Ovary (tissue), 9 donors: ENCODE measurements around the gene ADARB2. TPM values are rescaled to one million over a fixed set of nuclear protein-coding genes. Genes with fewer than 3 reads are reported as not detected.
"Not testable (repeated sequence)": the region's sequence is repeated elsewhere in the genome, so short reads cannot be mapped to it uniquely, and the experiment has no call there.

Experiments used
- DNase-seq, 5 donors: peaks; one replicate each; pipeline ENCODE4 v3.0.0-alpha.2; 2019 to 2020
- H3K27ac ChIP-seq, 2 donors: fragments of 200-600 bp; one replicate each; pipeline versions ENCODE4 v1.5.1 to v1.8.0; 2019 to 2022
- H3K27me3 ChIP-seq: fragments of 200-600 bp; one replicate; pipeline ENCODE4 v1.8.0; 2022
- H3K36me3 ChIP-seq: fragments of 200-600 bp; sonication (generic); one replicate; pipeline ENCODE4 v1.5.1; 2019
- H3K4me1 ChIP-seq: one replicate; pipeline ENCODE4 v1.8.1; 2013; ENCODE audit warnings: mild to moderate bottlenecking, moderate library complexity; ENCODE audit not compliant: insufficient read depth
- H3K4me3 ChIP-seq: fragments of 200-600 bp; sonication (generic); one replicate; pipeline ENCODE4 v1.5.1; 2017
- H3K9me3 ChIP-seq, 2 donors: fragments of 200-600 bp in 1 of 2; sonication (generic) in 1 of 2; one replicate each; pipeline versions ENCODE4 v1.5.1 to v1.8.1; 2013 to 2019; ENCODE audit warnings: mild to moderate bottlenecking in 1 of 2, moderate library complexity in 1 of 2
- EP300 ChIP-seq: sonication (generic); formaldehyde crosslinking; IDR thresholded peaks from one replicate; pipeline ENCODE4 v1.6.1; 2017; ENCODE audit warnings: antibody characterized with exemption
- POLR2A ChIP-seq: fragments of 450-650 bp; IDR thresholded peaks from one replicate; pipeline ENCODE4 v1.6.1; 2017; ENCODE audit warnings: antibody characterized with exemption, mild to moderate bottlenecking, moderate library complexity
- WGBS, 3 donors: extraction: QIAGEN DNeasy Blood & Tissue Kit in 1 of 3; methylation state at CpG; one replicate each; pipeline versions ENCODE4 v1.1.5 to v1.1.7; 2013 to 2017; 5-methylcytosine and 5-hydroxymethylcytosine counted together
- intact Hi-C, 4 donors: fragments of 100-400 bp; cut with DNase I; formaldehyde crosslinking; loops; one replicate each; pipeline versions ENCODE4 v1.11.0 to v1.15.1; 2022 to 2023
- polyA plus RNA-seq, 2 donors: library from polyadenylated mRNA; stranded (reverse); fragments of 200-250 nt in 1 of 2; fragments of 350-450 nt in 1 of 2; fragmentation: Illumina TruSeq in 1 of 2; extraction: RNeasy Lipid Tissue Mini Kit (QIAGEN cat#74804) in 1 of 2; gene quantifications; one replicate each; pipeline ENCODE4 v1.2.3, GENCODE V29; 2013 to 2014
- total RNA-seq, 7 donors: library from RNA; depleted of rRNA in 2 of 7; stranded (reverse); fragments of >200 nt in 2 of 7; fragmentation: NEBNext Ultra II Directional in 3 of 7; extraction: Animal tissue kit (Norgen Biotek cat#: 25700) in 3 of 7; gene quantifications; one replicate each; pipeline versions ENCODE4 v1.1.0 to v1.2.4, GENCODE V29; 2016 to 2023
- TF ChIP-seq, protein P1 (sequence below), 3 donors: fragments of 450-650 bp in 2 of 3; fragments of 200-600 bp in 1 of 3; IDR thresholded peaks; one replicate each; pipeline versions ENCODE4 v1.5.1 to v1.8.0; 2016 to 2022; ENCODE audit warnings: antibody characterized with exemption in 3 of 3, mild to moderate bottlenecking in 1 of 3
- donor health status: DM: no; HTN: no; CAD: no; lungs with moderate emphysema.
- donor health status: DM: no; HTN: no; CAD: no.
- donor health status: Bipolar disorder and iron deficiency.
- donor health status: DM: yes; HTN: yes; CAD: no.
- donor health status: DM: no; HTN: no; CAD: no.
- donor health status: DM: yes; HTN: yes; CAD: no.

The ADARB2 gene
- total and polyA plus RNA-seq, 9 donors: 0.12 to 2.0 (median 0.36) TPM; not detected in 2

DNA sequence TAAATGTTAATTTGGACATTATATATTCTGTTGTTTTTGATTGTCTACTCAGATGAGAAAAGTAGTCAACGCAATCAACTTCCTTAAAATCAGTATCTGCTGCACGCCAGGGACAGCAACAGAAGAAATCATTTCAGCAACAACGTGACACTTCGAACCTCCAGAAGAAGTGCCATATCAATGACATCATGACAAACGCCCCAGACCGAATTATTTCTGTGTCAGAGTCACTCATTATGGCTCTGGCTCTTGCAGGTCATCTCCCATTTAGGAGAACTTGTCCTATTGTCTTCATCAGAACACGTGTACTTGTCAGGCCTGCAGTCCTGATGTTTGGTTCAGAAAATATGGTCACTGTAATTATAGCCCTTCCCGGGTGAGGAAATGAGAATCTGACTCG lies 276.3 kb downstream of the ADARB2 start:
- Histone ChIP-seq H3K4me3 (no peak overlapping the region), H3K27me3 (no peaks in the 10 kb centered on the region), H3K9me3 (no peaks in the 10 kb centered on the region), H3K4me1 (no peaks in the 10 kb centered on the region), H3K27ac (no peak overlapping the region), H3K36me3 (no peaks in the 10 kb centered on the region)
- 49 to 52% (median 52%) methylated on average over 9 of the region's 9 CpGs for WGBS, 3 donors
- intact Hi-C loops: no loop called here
- DNase-seq: no peak
- no peak for TF ChIP-seq POLR2A
- no peak for TF ChIP-seq EP300
- TF ChIP-seq, protein P1, sequence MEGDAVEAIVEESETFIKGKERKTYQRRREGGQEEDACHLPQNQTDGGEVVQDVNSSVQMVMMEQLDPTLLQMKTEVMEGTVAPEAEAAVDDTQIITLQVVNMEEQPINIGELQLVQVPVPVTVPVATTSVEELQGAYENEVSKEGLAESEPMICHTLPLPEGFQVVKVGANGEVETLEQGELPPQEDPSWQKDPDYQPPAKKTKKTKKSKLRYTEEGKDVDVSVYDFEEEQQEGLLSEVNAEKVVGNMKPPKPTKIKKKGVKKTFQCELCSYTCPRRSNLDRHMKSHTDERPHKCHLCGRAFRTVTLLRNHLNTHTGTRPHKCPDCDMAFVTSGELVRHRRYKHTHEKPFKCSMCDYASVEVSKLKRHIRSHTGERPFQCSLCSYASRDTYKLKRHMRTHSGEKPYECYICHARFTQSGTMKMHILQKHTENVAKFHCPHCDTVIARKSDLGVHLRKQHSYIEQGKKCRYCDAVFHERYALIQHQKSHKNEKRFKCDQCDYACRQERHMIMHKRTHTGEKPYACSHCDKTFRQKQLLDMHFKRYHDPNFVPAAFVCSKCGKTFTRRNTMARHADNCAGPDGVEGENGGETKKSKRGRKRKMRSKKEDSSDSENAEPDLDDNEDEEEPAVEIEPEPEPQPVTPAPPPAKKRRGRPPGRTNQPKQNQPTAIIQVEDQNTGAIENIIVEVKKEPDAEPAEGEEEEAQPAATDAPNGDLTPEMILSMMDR (IDR thresholded peaks at IDR 0.05): no peak

DNA sequence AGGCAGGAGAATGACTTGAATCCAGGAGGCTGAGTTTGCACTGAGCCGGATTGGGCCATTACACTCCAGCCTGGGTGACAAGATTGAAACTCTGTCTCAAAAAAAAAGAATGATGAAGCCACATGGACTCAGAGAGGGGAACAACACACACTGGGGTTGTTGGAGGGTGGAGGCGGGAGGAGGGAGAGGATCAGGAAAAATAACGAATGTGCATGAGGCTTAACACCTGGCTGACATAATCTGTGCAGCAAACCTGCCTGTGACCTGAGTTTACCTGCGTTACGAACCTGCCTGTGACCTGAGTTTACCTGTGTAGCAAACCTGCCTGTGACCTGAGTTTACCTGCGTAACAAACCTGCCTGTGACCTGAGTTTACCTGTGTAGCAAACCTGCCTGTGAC lies 277.7 kb downstream of the ADARB2 start:
- DNase-seq, H3K27me3 ChIP-seq, H3K4me1 ChIP-seq, H3K4me3 ChIP-seq, H3K9me3 ChIP-seq, H3K36me3 ChIP-seq, H3K27ac ChIP-seq, intact Hi-C loops: not testable (repeated sequence)
- WGBS, 3 donors: 69 to 81% (median 74%) methylated on average over 6 of the region's 6 CpGs

DNA sequence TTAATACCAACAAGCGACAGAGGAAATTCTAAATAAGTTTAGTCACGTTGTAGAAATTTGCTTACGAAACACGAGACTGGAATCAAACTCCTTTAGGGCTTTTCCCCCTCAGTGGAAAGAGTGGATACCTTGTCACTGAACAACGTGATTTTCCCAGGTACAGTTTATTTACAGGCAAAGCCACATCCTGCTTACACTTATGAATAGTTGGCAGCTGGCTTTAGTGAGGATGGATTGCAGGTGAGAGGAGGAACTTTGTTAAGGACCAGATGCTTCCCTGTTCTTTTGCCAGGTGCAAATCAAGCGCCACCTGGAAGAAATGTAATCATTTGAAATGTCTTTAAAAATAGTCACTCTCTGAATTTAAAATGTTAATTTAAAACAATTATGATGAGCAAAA lies 282.4 kb downstream of the ADARB2 start:
- WGBS, 3 donors: 70 to 81% (median 75%) methylated on average over 6 of the region's 6 CpGs
- no peak overlapping the region for H3K4me3 ChIP-seq
- DNase-seq: no peak
- H3K27me3 ChIP-seq: no peaks in the 10 kb centered on the region
- TF ChIP-seq, protein P1 (IDR thresholded peaks at IDR 0.05): no peak
- TF ChIP-seq POLR2A: no peak
- TF ChIP-seq EP300: no peak
- H3K4me1 ChIP-seq: no peaks in the 10 kb centered on the region
- H3K9me3 ChIP-seq: no peaks in the 10 kb centered on the region
- no peak overlapping the region for H3K27ac ChIP-seq
- intact Hi-C loops: no loop called here
- H3K36me3 ChIP-seq: no peaks in the 10 kb centered on the region

DNA sequence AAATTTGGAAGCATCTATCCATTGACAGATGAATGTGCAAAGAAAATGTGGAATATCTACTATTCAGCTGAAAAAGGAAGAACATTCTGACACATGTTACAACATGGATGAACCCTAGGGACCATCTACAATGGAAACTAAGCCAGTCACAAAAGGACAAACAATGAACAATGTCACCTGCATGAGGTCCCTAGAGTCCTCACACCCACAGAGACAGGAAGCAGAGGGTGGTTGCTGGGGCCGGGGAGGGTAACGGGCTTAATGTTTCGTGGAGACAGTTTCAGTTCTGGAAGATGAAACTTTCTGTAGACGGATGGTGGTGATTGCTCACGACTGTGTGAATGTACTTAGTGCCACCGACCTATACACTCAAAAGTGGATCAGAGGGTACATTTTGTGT lies 282.9 kb downstream of the ADARB2 start:
- WGBS, 3 donors: 77 to 84% (median 82%) methylated on average over 6 of the region's 6 CpGs
- Histone ChIP-seq H3K9me3 (no peaks in the 10 kb centered on the region), H3K27ac (no peak overlapping the region), H3K4me1 (no peaks in the 10 kb centered on the region), H3K27me3 (no peaks in the 10 kb centered on the region), H3K36me3 (no peaks in the 10 kb centered on the region), H3K4me3 (no peak overlapping the region)
- intact Hi-C loops: no loop called here
- DNase-seq: no peak
- TF ChIP-seq, protein P1 (IDR thresholded peaks at IDR 0.05): no peak
- TF ChIP-seq EP300: no peak

DNA sequence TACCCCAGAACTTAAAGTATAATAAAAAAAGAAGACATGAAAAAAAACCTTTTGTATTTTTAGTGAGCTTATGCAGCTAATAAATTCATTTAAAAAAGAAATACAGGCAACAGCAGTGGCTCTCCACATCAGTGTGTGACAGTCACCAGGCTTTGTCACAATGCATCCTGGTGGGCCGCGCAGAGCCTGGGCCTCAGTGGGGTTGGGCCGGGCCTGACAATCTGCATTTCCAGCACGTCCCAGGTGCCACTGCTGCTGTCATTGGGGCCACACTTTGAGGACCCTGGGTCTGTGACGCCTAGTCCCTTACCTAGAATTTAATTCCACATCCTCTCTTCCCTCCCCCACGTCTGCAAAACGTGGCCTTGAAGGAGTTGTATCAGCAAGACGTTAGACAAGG lies 284.5 kb downstream of the ADARB2 start:
- Histone ChIP-seq H3K27me3 (no peaks in the 10 kb centered on the region), H3K27ac (no peak overlapping the region), H3K36me3 (no peaks in the 10 kb centered on the region), H3K4me1 (no peaks in the 10 kb centered on the region), H3K9me3 (no peaks in the 10 kb centered on the region), H3K4me3 (no peak overlapping the region)
- intact Hi-C loops: no loop called here
- TF ChIP-seq EP300: no peak
- TF ChIP-seq POLR2A: no peak
- TF ChIP-seq, protein P1 (IDR thresholded peaks at IDR 0.05): no peak
- DNase-seq: no peak
- 51 to 56% (median 54%) methylated on average over 8 of the region's 8 CpGs for WGBS, 3 donors
